Measurements from ENCODE around the gene PKNOX2. TPM values are rescaled to one million over a fixed set of nuclear protein-coding genes. Genes with fewer than 3 reads are reported as not detected.
A peak's percentile ranks its signal among the peaks of the same experiment; 100 is the strongest.

The PKNOX2 gene
- total RNA-seq, 1 donor from 2014 or later: 21.5 TPM

DNA sequence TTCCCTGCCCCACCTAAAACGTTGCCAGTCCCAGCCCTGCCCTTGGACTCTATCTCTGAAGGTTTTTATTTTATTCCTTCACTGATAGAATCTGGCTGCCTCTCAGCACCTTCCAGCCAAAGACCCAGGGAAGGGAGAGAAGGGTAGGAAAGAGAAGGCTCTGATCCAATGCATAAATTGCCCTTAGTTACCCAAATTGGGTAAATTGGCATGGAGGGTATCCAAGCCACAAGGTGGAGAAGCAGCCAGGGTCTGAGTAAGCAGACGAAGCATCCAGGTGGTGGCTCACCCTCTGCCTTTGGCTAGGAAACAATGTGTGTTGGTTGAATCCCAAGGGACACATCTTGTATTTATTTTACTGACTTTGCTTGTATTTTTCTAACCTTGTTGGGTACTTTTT lies 242.5 kb downstream of the PKNOX2 start:
- peaks cover 46% of the 10 kb centered on the region for H3K4me1 Mint-ChIP-seq
- no peak overlapping the region for H3K27ac Mint-ChIP-seq (ENCODE audit: unreplicated experiment)
- TF ChIP-seq, protein P1, sequence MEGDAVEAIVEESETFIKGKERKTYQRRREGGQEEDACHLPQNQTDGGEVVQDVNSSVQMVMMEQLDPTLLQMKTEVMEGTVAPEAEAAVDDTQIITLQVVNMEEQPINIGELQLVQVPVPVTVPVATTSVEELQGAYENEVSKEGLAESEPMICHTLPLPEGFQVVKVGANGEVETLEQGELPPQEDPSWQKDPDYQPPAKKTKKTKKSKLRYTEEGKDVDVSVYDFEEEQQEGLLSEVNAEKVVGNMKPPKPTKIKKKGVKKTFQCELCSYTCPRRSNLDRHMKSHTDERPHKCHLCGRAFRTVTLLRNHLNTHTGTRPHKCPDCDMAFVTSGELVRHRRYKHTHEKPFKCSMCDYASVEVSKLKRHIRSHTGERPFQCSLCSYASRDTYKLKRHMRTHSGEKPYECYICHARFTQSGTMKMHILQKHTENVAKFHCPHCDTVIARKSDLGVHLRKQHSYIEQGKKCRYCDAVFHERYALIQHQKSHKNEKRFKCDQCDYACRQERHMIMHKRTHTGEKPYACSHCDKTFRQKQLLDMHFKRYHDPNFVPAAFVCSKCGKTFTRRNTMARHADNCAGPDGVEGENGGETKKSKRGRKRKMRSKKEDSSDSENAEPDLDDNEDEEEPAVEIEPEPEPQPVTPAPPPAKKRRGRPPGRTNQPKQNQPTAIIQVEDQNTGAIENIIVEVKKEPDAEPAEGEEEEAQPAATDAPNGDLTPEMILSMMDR (conservative IDR thresholded peaks at IDR 0.05): no peak
- no peak for DNase-seq (ENCODE audit: low read depth, low spot score)
- peaks cover 2% of the 10 kb centered on the region for H3K36me3 Mint-ChIP-seq (ENCODE audit: low read depth)
- H3K4me3 Mint-ChIP-seq: no peak overlapping the region
- peaks cover 17% of the 10 kb centered on the region for H3K27me3 Mint-ChIP-seq (ENCODE audit: low read depth)
- no peaks in the 10 kb centered on the region for H3K9me3 Mint-ChIP-seq

- peaks cover 44% of the 10 kb centered on the region for H3K4me1 Mint-ChIP-seq
- TF ChIP-seq, protein P1 (conservative IDR thresholded peaks at IDR 0.05): no peak
- H3K9me3 Mint-ChIP-seq: no peaks in the 10 kb centered on the region
- no peaks in the 10 kb centered on the region for H3K36me3 Mint-ChIP-seq (ENCODE audit: low read depth)
- H3K4me3 Mint-ChIP-seq: no peak overlapping the region
- no peak for DNase-seq (ENCODE audit: low read depth, low spot score)
- H3K27me3 Mint-ChIP-seq (ENCODE audit: low read depth): peaks cover 15% of the 10 kb centered on the region
- H3K27ac Mint-ChIP-seq (ENCODE audit: unreplicated experiment): no peak overlapping the region
Measured at GRCh38 chr11:125408311-125408711, 243.8 kb downstream of the PKNOX2 start.

GRCh38 chr11:125410091-125410490 lies 245.5 kb downstream of the PKNOX2 start:
- peaks cover 5% of the 10 kb centered on the region for H3K27me3 Mint-ChIP-seq (ENCODE audit: low read depth)
- no peak overlapping the region for H3K4me3 Mint-ChIP-seq
- H3K36me3 Mint-ChIP-seq (ENCODE audit: low read depth): no peaks in the 10 kb centered on the region
- no peak overlapping the region for H3K27ac Mint-ChIP-seq (ENCODE audit: unreplicated experiment)
- H3K9me3 Mint-ChIP-seq: no peaks in the 10 kb centered on the region
- TF ChIP-seq, protein P1 (conservative IDR thresholded peaks at IDR 0.05): no peak
- peak; percentile 22 for DNase-seq (ENCODE audit: low read depth, low spot score)
- H3K4me1 Mint-ChIP-seq: peaks cover 27% of the 10 kb centered on the region

- Mint-ChIP-seq H3K36me3 (ENCODE audit: low read depth) (peaks cover 8% of the 10 kb centered on the region), H3K27ac (ENCODE audit: unreplicated experiment) (no peak overlapping the region), H3K9me3 (no peaks in the 10 kb centered on the region), H3K27me3 (ENCODE audit: low read depth) (peaks cover 5% of the 10 kb centered on the region), H3K4me3 (no peak overlapping the region), H3K4me1 (peaks cover 24% of the 10 kb centered on the region)
- TF ChIP-seq, protein P1 (conservative IDR thresholded peaks at IDR 0.05): no peak
- no peak for DNase-seq (ENCODE audit: low read depth, low spot score)
Measured at GRCh38 chr11:125412177-125412496, 247.6 kb downstream of the PKNOX2 start.

- Mint-ChIP-seq H3K27ac (ENCODE audit: unreplicated experiment) (no peak overlapping the region), H3K9me3 (no peaks in the 10 kb centered on the region), H3K4me1 (peaks cover 24% of the 10 kb centered on the region), H3K27me3 (ENCODE audit: low read depth) (peaks cover 5% of the 10 kb centered on the region), H3K36me3 (ENCODE audit: low read depth) (peaks cover 8% of the 10 kb centered on the region), H3K4me3 (no peak overlapping the region)
- TF ChIP-seq, protein P1 (conservative IDR thresholded peaks at IDR 0.05): no peak
- DNase-seq (ENCODE audit: low read depth, low spot score): no peak
Measured at GRCh38 chr11:125412509-125412908, 248.0 kb downstream of the PKNOX2 start.

DNA sequence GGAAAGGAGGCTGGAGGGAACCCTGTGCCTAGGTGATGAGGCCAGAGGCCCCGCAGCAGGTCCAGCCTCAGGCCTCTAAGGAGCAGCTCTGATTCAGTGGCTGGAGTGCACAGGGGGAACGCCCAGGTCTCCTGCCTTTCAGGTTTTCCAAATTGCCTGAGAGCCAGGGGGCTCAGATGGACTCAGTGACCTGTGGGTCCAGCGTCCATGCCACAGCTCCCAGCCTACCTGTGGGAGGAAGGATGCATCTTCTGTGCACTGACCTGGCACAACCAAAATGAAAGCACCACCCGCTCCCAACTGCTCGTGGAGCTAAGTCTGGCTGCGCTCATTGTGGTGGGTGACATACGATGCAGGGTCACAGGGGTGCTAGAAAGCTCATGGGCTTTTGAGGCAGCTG lies 248.7 kb downstream of the PKNOX2 start:
- TF ChIP-seq, protein P1 (conservative IDR thresholded peaks at IDR 0.05): no peak
- Mint-ChIP-seq H3K27ac (ENCODE audit: unreplicated experiment) (no peak overlapping the region), H3K4me1 (peaks cover 27% of the 10 kb centered on the region), H3K4me3 (no peak overlapping the region), H3K9me3 (no peaks in the 10 kb centered on the region), H3K36me3 (ENCODE audit: low read depth) (peaks cover 8% of the 10 kb centered on the region), H3K27me3 (ENCODE audit: low read depth) (peaks cover 3% of the 10 kb centered on the region)
- DNase-seq (ENCODE audit: low read depth, low spot score): no peak
